Adrenal gland (tissue), 12 donors: ENCODE results near the gene TINAGL1. TPM values are rescaled to one million over a fixed set of nuclear protein-coding genes. Genes with fewer than 3 reads are reported as not detected.
A peak's percentile ranks its signal among the peaks of the same experiment; 100 is the strongest.

Experiments
- DNase-seq, 7 donors: peaks; one replicate each; pipeline ENCODE4 v3.0.0-alpha.2; 2019 to 2020
- H3K27ac ChIP-seq, 5 donors: fragments of 200-600 bp; sonication (generic) in 4 of 5; 1 replicate in 3 of 5; 2 replicates in 2 of 5; pipeline versions ENCODE4 v1.5.1 to v1.8.0; 2016 to 2020; ENCODE audit warnings: mild to moderate bottlenecking in 1 of 5
- H3K27me3 ChIP-seq: fragments of 200-600 bp; 2 replicates; pipeline ENCODE4 v1.8.0; 2021
- H3K36me3 ChIP-seq, 2 donors: fragments of 200-600 bp; replicated peaks in 1 of 2; 1 replicate in 1 of 2; 2 replicates in 1 of 2; pipeline versions ENCODE4 v1.5.1 to v1.8.0; 2018 to 2022
- H3K4me1 ChIP-seq, 2 donors: fragments of 200-600 bp; replicated peaks in 1 of 2; 1 replicate in 1 of 2; 2 replicates in 1 of 2; pipeline versions ENCODE4 v1.5.1 to v1.8.0; 2018 to 2021
- H3K4me3 ChIP-seq, 4 donors: fragments of 200-600 bp; sonication (generic) in 3 of 4; one replicate each; pipeline ENCODE4 v1.5.1; 2016 to 2018
- H3K9me3 ChIP-seq, 3 donors: fragments of 200-600 bp; sonication (generic) in 1 of 3; replicated peaks in 1 of 3; 1 replicate in 2 of 3; 2 replicates in 1 of 3; pipeline versions ENCODE4 v1.5.1 to v1.8.0; 2016 to 2021
- POLR2A ChIP-seq, 2 donors: fragments of 450-650 bp; IDR thresholded peaks; one replicate each; pipeline ENCODE4 v1.6.1; 2017; ENCODE audit warnings: antibody characterized with exemption in 2 of 2, mild to moderate bottlenecking in 2 of 2, moderate library complexity in 1 of 2
- WGBS, 4 donors: extraction: QIAGEN DNeasy Blood & Tissue Kit in 2 of 4; methylation state at CpG; one replicate each; pipeline versions ENCODE4 v1.1.5 to v1.1.7; 2013 to 2017; 5-methylcytosine and 5-hydroxymethylcytosine counted together
- intact Hi-C, 2 donors: fragments of 100-400 bp; cut with DNase I; formaldehyde crosslinking; loops; one replicate each; pipeline versions ENCODE4 v1.14.1 to v1.15.0; 2022 to 2023
- polyA plus RNA-seq, 3 donors: library from polyadenylated mRNA; stranded (reverse); fragments of 200-250 nt in 2 of 3; fragments of 350-450 nt in 1 of 3; fragmentation: Illumina TruSeq in 1 of 3; extraction: RNeasy Lipid Tissue Mini Kit (QIAGEN cat#74804) in 1 of 3; gene quantifications; one replicate each; pipeline ENCODE4 v1.2.3, GENCODE V29; 2013 to 2014
- total RNA-seq, 9 donors: library from RNA; depleted of rRNA in 4 of 9; stranded (reverse); fragments of >200 nt in 4 of 9; fragments of 120-200 nt in 1 of 9; fragmentation: NEBNext Ultra II Directional in 1 of 9; extraction: Animal tissue kit (Norgen Biotek cat#: 25700) in 1 of 9; gene quantifications; one replicate each; pipeline versions ENCODE4 v1.1.0 to v1.2.4, GENCODE V29; 2013 to 2023
- TF ChIP-seq, protein P1 (sequence below), 6 experiments: fragments of 450-650 bp in 4 of 6; fragments of 200-600 bp in 2 of 6; sonication (generic) in 1 of 6; IDR thresholded peaks; 1 replicate in 5 of 6; 2 replicates in 1 of 6; pipeline versions ENCODE4 v1.5.1 to v1.8.0; 2016 to 2021; ENCODE audit warnings: antibody characterized with exemption in 6 of 6, mild to moderate bottlenecking in 2 of 6, moderate library complexity in 1 of 6
- donor health status: healthy with polysubstance abuse.
- donor health status: Bipolar disorder and iron deficiency.
- donor health status: DM: yes; HTN: yes; CAD: no.
- donor health status: DM: no; HTN: no; CAD: no.
- donor health status: DM: no; HTN: no; CAD: no.
- donor health status: DM: yes; HTN: yes; CAD: no.

Gene TINAGL1
- total and polyA plus RNA-seq, 12 donors: 22.7 to 294 (median 89.9) TPM

DNA sequence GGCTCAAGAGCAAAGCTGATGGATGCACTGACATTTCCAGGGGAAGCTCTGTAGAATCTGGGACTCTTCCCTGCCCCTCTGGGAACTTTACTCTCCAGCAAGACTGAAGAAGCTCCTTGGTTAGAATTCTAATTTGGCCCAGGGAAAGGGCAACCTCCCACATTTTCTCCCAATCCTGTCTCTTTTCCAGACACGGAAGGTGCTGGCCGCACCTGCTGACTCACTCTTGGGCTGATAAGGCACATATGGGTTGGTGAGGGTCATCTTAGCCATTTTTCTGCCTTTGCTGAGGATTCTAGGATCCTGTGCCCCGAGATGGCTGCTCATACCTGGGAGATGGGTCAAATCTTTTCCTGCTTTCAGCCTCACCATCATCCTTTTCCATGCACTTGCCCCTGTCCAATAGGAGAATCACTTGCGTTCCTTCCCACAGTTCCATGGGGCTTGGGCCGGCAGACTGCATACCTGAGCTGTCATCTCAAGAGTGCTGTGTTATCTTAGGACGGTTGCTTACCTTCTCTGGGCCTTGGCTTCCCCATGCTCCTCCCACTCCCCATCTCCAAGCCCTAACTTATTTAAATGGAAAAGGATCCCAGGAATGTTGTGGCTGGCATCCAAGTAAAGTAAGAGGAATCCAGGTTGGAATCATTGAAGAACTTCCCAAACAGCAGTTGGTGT is 1.3 kb downstream of the TINAGL1 start:
- peak overlapping the region in 4 of 5 donors; percentile 37 to 83 (median 66) for H3K27ac ChIP-seq
- H3K36me3 ChIP-seq: no peaks in the 10 kb centered on the region
- no peaks in the 10 kb centered on the region for H3K9me3 ChIP-seq
- 47 to 70% (median 56%) methylated on average over 6 of the region's 6 CpGs for WGBS, 4 donors
- TF ChIP-seq POLR2A (IDR thresholded peaks at IDR 0.05): no peak
- TF ChIP-seq, protein P1, sequence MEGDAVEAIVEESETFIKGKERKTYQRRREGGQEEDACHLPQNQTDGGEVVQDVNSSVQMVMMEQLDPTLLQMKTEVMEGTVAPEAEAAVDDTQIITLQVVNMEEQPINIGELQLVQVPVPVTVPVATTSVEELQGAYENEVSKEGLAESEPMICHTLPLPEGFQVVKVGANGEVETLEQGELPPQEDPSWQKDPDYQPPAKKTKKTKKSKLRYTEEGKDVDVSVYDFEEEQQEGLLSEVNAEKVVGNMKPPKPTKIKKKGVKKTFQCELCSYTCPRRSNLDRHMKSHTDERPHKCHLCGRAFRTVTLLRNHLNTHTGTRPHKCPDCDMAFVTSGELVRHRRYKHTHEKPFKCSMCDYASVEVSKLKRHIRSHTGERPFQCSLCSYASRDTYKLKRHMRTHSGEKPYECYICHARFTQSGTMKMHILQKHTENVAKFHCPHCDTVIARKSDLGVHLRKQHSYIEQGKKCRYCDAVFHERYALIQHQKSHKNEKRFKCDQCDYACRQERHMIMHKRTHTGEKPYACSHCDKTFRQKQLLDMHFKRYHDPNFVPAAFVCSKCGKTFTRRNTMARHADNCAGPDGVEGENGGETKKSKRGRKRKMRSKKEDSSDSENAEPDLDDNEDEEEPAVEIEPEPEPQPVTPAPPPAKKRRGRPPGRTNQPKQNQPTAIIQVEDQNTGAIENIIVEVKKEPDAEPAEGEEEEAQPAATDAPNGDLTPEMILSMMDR (IDR thresholded peaks at IDR 0.05): no peak
- peak in 1 of 7 donors; percentile 50 for DNase-seq
- H3K27me3 ChIP-seq: no peaks in the 10 kb centered on the region
- intact Hi-C loops: no loop called here
- peaks cover 15 to 32% of the 10 kb centered on the region in 2 donors for H3K4me1 ChIP-seq
- peak overlapping the region in 2 of 4 donors; percentile 5 to 40 for H3K4me3 ChIP-seq

DNA sequence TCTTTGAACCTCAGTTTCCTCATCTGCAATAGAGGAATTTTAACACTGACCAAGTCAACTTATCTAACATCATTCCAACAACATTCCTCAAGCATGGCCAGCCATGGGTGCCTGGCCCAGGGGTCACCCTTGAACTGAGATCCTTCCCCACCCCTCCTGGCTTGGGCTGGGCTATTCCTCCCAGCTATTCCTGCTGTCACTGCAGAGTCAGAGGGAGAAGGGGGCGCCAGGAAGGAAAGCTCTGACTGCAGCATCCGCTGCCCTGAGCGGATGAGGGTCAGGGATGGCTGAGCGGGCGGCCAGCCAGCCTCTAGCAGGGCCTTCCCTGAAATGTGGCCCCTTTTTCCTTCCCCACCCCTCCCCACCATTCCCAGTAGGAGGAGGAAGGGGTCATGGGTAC is 3.1 kb downstream of the TINAGL1 start:
- DNase-seq: peak in 4 of 7 donors; percentile 46 to 82 (median 68)
- Histone ChIP-seq H3K9me3 (no peaks in the 10 kb centered on the region), H3K4me3 (peak overlapping the region in 1 of 4 donors; percentile 38), H3K27me3 (no peaks in the 10 kb centered on the region), H3K4me1 (peaks cover 10 to 32% of the 10 kb centered on the region in 2 donors), H3K27ac (peak overlapping the region in 4 of 5 donors; percentile 16 to 83 (median 52)), H3K36me3 (no peaks in the 10 kb centered on the region)
- WGBS, 4 donors: 64 to 83% methylated on average over 5 of the region's 5 CpGs; no CpG with 5 or more reads in 2 of the 4 donors
- intact Hi-C loops: no loop called here
- TF ChIP-seq, protein P1 (IDR thresholded peaks at IDR 0.05): no peak
- TF ChIP-seq POLR2A (IDR thresholded peaks at IDR 0.05): peak in 1 of 2 donors; percentile 6

DNA sequence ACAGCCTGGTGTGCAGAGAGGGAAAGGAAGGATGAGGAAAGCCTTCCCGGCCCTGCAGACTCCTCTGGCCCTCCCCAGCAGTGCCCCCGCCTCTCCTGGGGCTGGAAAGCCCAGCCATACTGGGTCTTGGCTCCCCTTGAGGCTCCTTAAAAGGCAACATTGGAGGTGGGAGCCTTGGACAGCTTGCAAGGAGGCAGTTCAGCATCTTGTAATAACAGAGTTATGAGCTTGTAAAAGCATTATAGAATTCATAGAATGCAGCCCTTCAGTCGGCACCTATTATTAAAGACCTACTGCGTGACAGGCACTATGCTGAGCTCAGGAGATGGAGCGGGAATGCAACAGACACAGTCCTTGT is 4.2 kb downstream of the TINAGL1 start:
- DNase-seq: no peak
- Histone ChIP-seq H3K4me1 (peaks cover 10 to 32% of the 10 kb centered on the region in 2 donors), H3K4me3 (peak overlapping the region in 1 of 4 donors; percentile 26), H3K27ac (peak overlapping the region in 4 of 5 donors; percentile 13 to 83 (median 64)), H3K36me3 (no peaks in the 10 kb centered on the region), H3K9me3 (no peaks in the 10 kb centered on the region), H3K27me3 (no peaks in the 10 kb centered on the region)
- intact Hi-C loops: no loop called here
- no peak for TF ChIP-seq POLR2A (IDR thresholded peaks at IDR 0.05)
- TF ChIP-seq, protein P1 (IDR thresholded peaks at IDR 0.05): no peak
- WGBS, 4 donors: 51 to 60% (median 58%) methylated on average over 5 of the region's 5 CpGs

GRCh38 chr1:31580891-31581603 is 4.7 kb downstream of the TINAGL1 start:
- Histone ChIP-seq H3K36me3 (no peaks in the 10 kb centered on the region), H3K27ac (peak overlapping the region in 4 of 5 donors; percentile 32 to 83 (median 64)), H3K4me1 (peaks cover 10 to 30% of the 10 kb centered on the region in 2 donors), H3K9me3 (no peaks in the 10 kb centered on the region), H3K27me3 (no peaks in the 10 kb centered on the region), H3K4me3 (peak overlapping the region in 1 of 4 donors; percentile 26)
- WGBS, 4 donors: 76 to 81% (median 79%) methylated on average over 15 of the region's 15 CpGs
- no peak for DNase-seq
- intact Hi-C loops: no loop called here
- no peak for TF ChIP-seq POLR2A (IDR thresholded peaks at IDR 0.05)
- TF ChIP-seq, protein P1 (IDR thresholded peaks at IDR 0.05): no peak
